Measurements from ENCODE around the gene MT1H. TPM values are rescaled to one million over a fixed set of nuclear protein-coding genes. Genes with fewer than 3 reads are reported as not detected.
A peak's percentile ranks its signal among the peaks of the same experiment; 100 is the strongest.

The MT1H gene
- total and polyA plus RNA-seq, 9 of the 15 experiments (the other 6 are each of a cell fraction or from before 2014, with no cell fraction given), result 0.13 to 0.37 TPM; not detected in 7

- TF ChIP-seq GTF2E2 (tag; IDR thresholded peaks at IDR 0.05), result no peak
- no peak for TF ChIP-seq ZBTB11 (CRISPR knock-in tag; IDR thresholded peaks at IDR 0.05)
These were observed 24.3 kb upstream of the MT1H start (continued) for GRCh38 chr16:56645311-56645710.

GRCh38 chr16:56645838-56646237 lies 23.8 kb upstream of the MT1H start:
- Histone ChIP-seq H3K9ac (ENCODE audit: insufficient read depth in 1 of 2, low read depth in 2 of 2, low read length in 2 of 2) (no peak overlapping the region), H3K9me1 (ENCODE audit: control insufficient read depth, insufficient read depth, low read length) (no peaks in the 10 kb centered on the region), H3K79me2 (ENCODE audit: control insufficient read depth, insufficient read depth, low read length) (no peaks in the 10 kb centered on the region), H4K20me1 (replicated peaks; ENCODE audit: control insufficient read depth, insufficient read depth, low read length) (no peaks in the 10 kb centered on the region; the same call in 1 of the 2 replicates), H3K9me3 (replicated peaks; ENCODE audit: control insufficient read depth, insufficient read depth, low read depth, low read length) (no peaks in the 10 kb centered on the region), H3K4me2 (ENCODE audit: insufficient read depth, low read length) (no peak overlapping the region), H2AFZ (ENCODE audit: low read depth, low read length) (no peak overlapping the region), H3K4me1 (replicated peaks in 1 of 2; ENCODE audit: control insufficient read depth in 2 of 2, insufficient read depth in 2 of 2, low read length in 2 of 2) (peaks cover 3 to 13% of the 10 kb centered on the region in 2 experiments; a peak in 3 of 5 replicates), H3K4me3 (no peak overlapping the region), H3K27me3 (ENCODE audit: control insufficient read depth in 2 of 2, insufficient read depth in 2 of 2, low read length in 2 of 2) (peaks cover 27 to 57% of the 10 kb centered on the region in 2 experiments), H3K27ac (ENCODE audit: extremely low read depth, low read depth, low read length) (no peak overlapping the region), H3K36me3 (ENCODE audit: control insufficient read depth, insufficient read depth, low read length) (no peaks in the 10 kb centered on the region)
- CTCF ChIA-PET (ENCODE audit: low intra/inter-chr PET ratio), result no interaction called here
- no TSS peak for BruUV-seq (replicated peaks)
- POLR2A ChIA-PET, result no interaction called here
- no peak for ATAC-seq
- intact Hi-C loops (cut with micrococcal nuclease), result no loop called here
- no peak for DNase-seq (ENCODE audit: extremely low read depth in 1 of 4, low spot score in 3 of 4)
- in situ Hi-C loops (cut with MboI), result no loop called here
- 0% methylated on average over 1 of the region's 1 CpG for WGBS (ENCODE audit: insufficient coverage, low coverage, missing lambda C conversion rate)
- TF ChIP-seq STAG1 (CRISPR knock-in tag; IDR thresholded peaks at IDR 0.05; ENCODE audit: borderline replicate concordance) (no peak), REST (IDR thresholded peaks at IDR 0.05; ENCODE audit: borderline replicate concordance) (peak; percentile 54), REST (CRISPR knock-in tag; IDR thresholded peaks at IDR 0.05; ENCODE audit: low read depth) (no peak), YY1 (IDR thresholded peaks at IDR 0.05; ENCODE audit: borderline replicate concordance in 1 of 3, control insufficient read depth in 1 of 3, extremely low read depth in 1 of 3, insufficient read depth in 3 of 3, insufficient read length in 1 of 3, insufficient replicate concordance in 2 of 3, low read depth in 1 of 3, low read length in 2 of 3) (no peak)
- no peak for FAIRE-seq

Data from K562 (cell line).